GM06990 (cell line): Measurements from ENCODE around the gene KRT34.

Source experiments
- DNase-seq: peaks from one replicate; pipeline ENCODE4 v3.0.0-alpha.2; 2011; ENCODE audit not compliant: insufficient read length; ENCODE audit errors: extremely low read depth
- H3K27me3 ChIP-seq: replicated peaks from 2 replicates; pipeline ENCODE4 v1.6.0; 2011; ENCODE audit warnings: low read length; ENCODE audit not compliant: control insufficient read depth, insufficient read depth
- H3K36me3 ChIP-seq: 2 replicates; pipeline ENCODE4 v1.5.1; 2011; ENCODE audit warnings: low read length; ENCODE audit not compliant: control insufficient read depth, insufficient read depth
- H3K4me3 ChIP-seq: replicated peaks from 2 replicates; pipeline ENCODE4 v1.5.1; 2011; ENCODE audit warnings: low read depth, mild to moderate bottlenecking, control low read depth, low read length
- CTCF ChIP-seq: IDR thresholded peaks from 2 replicates; pipeline ENCODE4 v1.5.1; 2011; ENCODE audit warnings: low read length, control low read depth, mild to moderate bottlenecking, inconsistent platforms; ENCODE audit not compliant: insufficient read depth, poor library complexity, severe bottlenecking

Gene KRT34

GRCh38 chr17:41416479-41416878, 34.4 kb upstream of the KRT34 start:
- TF ChIP-seq CTCF = no peak
- Histone ChIP-seq H3K36me3 (no peaks in the 10 kb centered on the region), H3K4me3 (no peak overlapping the region), H3K27me3 (no peaks in the 10 kb centered on the region)
- DNase-seq = no peak

DNA sequence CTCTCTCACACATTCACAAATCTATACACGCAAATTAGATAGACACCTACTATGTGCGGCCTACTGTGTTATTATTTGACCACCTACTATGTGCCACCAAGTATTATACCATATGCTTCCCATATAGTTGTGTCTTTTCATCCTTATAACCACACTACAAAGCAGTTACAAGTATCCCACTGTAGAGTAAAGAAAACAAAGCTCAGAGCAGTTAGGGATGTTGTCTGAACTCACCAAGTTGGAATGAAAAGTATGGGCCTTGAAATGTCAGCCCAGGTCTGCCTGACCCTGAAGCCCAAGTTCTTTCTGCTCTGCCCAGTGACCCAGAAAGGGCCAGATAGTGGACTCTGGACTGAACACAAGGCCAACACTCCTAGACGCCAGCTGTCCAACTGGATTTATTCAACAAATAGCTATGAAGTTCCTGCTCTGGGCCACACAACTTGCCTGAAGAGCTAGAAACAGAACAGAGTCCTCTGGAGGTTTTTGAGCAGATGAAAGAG, 33.8 kb upstream of the KRT34 start:
- no peak for TF ChIP-seq CTCF
- Histone ChIP-seq H3K27me3 (no peaks in the 10 kb centered on the region), H3K4me3 (no peak overlapping the region), H3K36me3 (no peaks in the 10 kb centered on the region)
- no peak for DNase-seq

GRCh38 chr17:41415411-41415810, 33.3 kb upstream of the KRT34 start:
- TF ChIP-seq CTCF = no peak
- Histone ChIP-seq H3K36me3 (no peaks in the 10 kb centered on the region), H3K27me3 (no peaks in the 10 kb centered on the region), H3K4me3 (no peak overlapping the region)
- DNase-seq = no peak

DNA sequence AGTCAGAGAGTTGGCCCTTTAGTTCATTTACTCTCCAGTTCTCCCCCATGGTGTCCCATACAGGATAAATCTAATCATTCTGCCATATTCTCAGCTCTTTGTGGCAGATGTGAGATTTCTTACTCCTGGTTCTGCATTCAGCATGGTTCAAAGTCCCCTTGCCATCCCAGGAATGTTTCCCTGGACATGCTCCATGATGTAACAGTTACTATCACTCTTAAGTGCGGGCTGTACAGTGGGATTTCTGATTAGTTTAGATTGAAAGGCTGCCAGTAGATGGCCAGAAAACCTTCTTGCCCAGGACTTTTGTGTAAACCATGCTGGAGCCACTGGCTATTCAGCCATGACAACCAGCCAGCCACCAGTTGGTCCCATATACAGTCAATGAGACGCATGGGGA, 31.9 kb upstream of the KRT34 start:
- no peak for DNase-seq
- H3K36me3 ChIP-seq = no peaks in the 10 kb centered on the region
- no peak for TF ChIP-seq CTCF
- no peaks in the 10 kb centered on the region for H3K27me3 ChIP-seq
- no peak overlapping the region for H3K4me3 ChIP-seq

- Histone ChIP-seq H3K27me3 (no peaks in the 10 kb centered on the region), H3K36me3 (no peaks in the 10 kb centered on the region), H3K4me3 (no peak overlapping the region)
- DNase-seq = no peak
- no peak for TF ChIP-seq CTCF
Observed at GRCh38 chr17:41413353-41413957, 31.3 kb upstream of the KRT34 start.
